Effector memory CD8-positive, alpha-beta T cell (primary cell): Measurements from ENCODE around the gene IL2RA.
A peak's percentile ranks its signal among the peaks of the same experiment; 100 is the strongest.

Experiments
- ATAC-seq: fragments of 150-1000 bp; cut with Tn5 transposase; replicated peaks from 2 replicates; pipeline ENCODE4 v1.10.0; 2021; ENCODE audit warnings: mild to moderate bottlenecking, moderate library complexity
- DNase-seq, 3 experiments: peaks; one replicate each; pipeline ENCODE4 v3.0.0; 2021
- H3K27ac Mint-ChIP-seq, 2 donors: one replicate each; pipeline ENCODE4 v1.8.0; 2022; ENCODE audit warnings: mild to moderate bottlenecking in 2 of 2, mixed read lengths in 2 of 2, moderate library complexity in 2 of 2
- H3K27me3 Mint-ChIP-seq, 2 donors: one replicate each; pipeline ENCODE4 v1.8.0; 2022; ENCODE audit warnings: mixed read lengths in 2 of 2
- H3K36me3 Mint-ChIP-seq: one replicate; pipeline ENCODE4 v1.8.0; 2022; ENCODE audit warnings: mild to moderate bottlenecking, moderate library complexity, mixed read lengths; ENCODE audit not compliant: insufficient read depth
- H3K4me1 Mint-ChIP-seq, 2 donors: one replicate each; pipeline ENCODE4 v1.8.0; 2022; ENCODE audit warnings: low read depth in 2 of 2, mixed read lengths in 2 of 2
- H3K4me3 Mint-ChIP-seq, 2 donors: one replicate each; pipeline ENCODE4 v1.8.0; 2022; ENCODE audit warnings: mild to moderate bottlenecking in 2 of 2, mixed read lengths in 2 of 2, moderate library complexity in 2 of 2
- H3K9me3 Mint-ChIP-seq, 2 donors: one replicate each; pipeline ENCODE4 v1.8.0; 2022; ENCODE audit warnings: mixed read lengths in 2 of 2

IL2RA gene

DNA sequence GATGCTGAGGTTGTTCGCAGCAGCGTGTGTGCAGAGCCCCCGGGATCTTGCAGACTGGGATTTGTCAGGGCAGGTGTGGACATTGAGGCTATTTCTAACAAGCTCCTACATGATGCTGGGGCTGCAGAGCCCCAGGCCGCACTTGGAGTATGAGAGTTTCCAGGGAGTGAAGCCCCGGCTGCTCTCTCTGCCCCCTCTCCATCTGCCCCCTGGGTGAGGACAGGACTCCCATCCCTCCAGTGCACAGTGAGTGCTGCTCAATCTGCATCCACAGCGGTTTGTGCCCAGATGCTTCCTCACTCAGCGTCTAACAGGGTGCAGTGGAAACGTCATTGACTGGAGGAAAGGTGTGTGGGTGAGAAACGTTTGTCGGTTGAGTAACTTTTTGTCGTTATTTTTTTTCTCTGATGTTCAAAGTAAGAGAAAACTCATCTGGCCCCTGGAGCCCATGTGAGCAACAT is 25.3 kb downstream of the IL2RA start:
- Mint-ChIP-seq H3K36me3 (peaks cover 5% of the 10 kb centered on the region), H3K4me1 (peaks cover 29 to 34% of the 10 kb centered on the region in 2 donors), H3K9me3 (no peaks in the 10 kb centered on the region), H3K4me3 (peak overlapping the region in 1 of 2 donors; percentile 24), H3K27ac (peak overlapping the region in 1 of 2 donors; percentile 42), H3K27me3 (no peaks in the 10 kb centered on the region)
- ATAC-seq (peak; percentile 52), DNase-seq (peak in 1 of 3 experiments; percentile 27)

GRCh38 chr10:6035931-6036575 is 26.1 kb downstream of the IL2RA start:
- Mint-ChIP-seq H3K4me1 (peaks cover 29 to 34% of the 10 kb centered on the region in 2 donors), H3K36me3 (peaks cover 5% of the 10 kb centered on the region), H3K4me3 (no peak overlapping the region), H3K27me3 (no peaks in the 10 kb centered on the region), H3K9me3 (peaks cover 0 to under 1% of the 10 kb centered on the region in 2 donors), H3K27ac (no peak overlapping the region)
- DNase-seq: no peak
- no peak for ATAC-seq

- Mint-ChIP-seq H3K9me3 (peaks cover 0 to 7% of the 10 kb centered on the region in 2 donors), H3K27ac (no peak overlapping the region), H3K4me3 (no peak overlapping the region), H3K4me1 (peaks cover 29 to 34% of the 10 kb centered on the region in 2 donors), H3K36me3 (peaks cover 5% of the 10 kb centered on the region), H3K27me3 (no peaks in the 10 kb centered on the region)
- DNase-seq (no peak), ATAC-seq (no peak)
Measured at GRCh38 chr10:6035101-6035834, 26.9 kb downstream of the IL2RA start.

- Mint-ChIP-seq H3K9me3 (peaks cover 0 to 7% of the 10 kb centered on the region in 2 donors), H3K27ac (no peak overlapping the region), H3K27me3 (no peaks in the 10 kb centered on the region), H3K4me1 (peaks cover 26 to 34% of the 10 kb centered on the region in 2 donors), H3K4me3 (no peak overlapping the region), H3K36me3 (peaks cover 5% of the 10 kb centered on the region)
- DNase-seq (no peak), ATAC-seq (no peak)
Measured at GRCh38 chr10:6034371-6034770, 27.8 kb downstream of the IL2RA start.

DNA sequence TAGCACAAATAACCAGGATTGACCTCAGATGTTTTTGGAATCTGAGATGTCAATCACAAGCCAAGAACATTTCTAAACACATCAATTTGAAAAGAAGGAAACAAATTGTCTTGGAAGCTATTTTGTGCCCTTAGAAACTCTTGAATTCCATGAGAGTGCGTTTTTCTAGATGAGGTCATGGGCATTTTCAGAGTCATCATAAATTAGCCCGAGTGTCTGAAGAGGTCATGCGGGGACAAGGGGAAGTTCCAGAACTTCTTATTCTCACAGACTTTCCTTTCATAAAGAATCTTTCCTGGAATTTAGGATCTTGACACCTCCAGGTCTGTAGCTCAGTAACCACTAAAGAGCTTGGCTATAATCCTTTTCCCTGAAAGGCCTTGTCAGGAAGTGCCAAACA is 28.2 kb downstream of the IL2RA start:
- Mint-ChIP-seq H3K27ac (no peak overlapping the region), H3K9me3 (peaks cover 0 to 7% of the 10 kb centered on the region in 2 donors), H3K36me3 (peaks cover 5% of the 10 kb centered on the region), H3K4me3 (no peak overlapping the region), H3K4me1 (peaks cover 22 to 30% of the 10 kb centered on the region in 2 donors), H3K27me3 (no peaks in the 10 kb centered on the region)
- DNase-seq: no peak
- ATAC-seq: no peak

GRCh38 chr10:6030940-6031339 is 31.2 kb downstream of the IL2RA start:
- no peak for DNase-seq
- no peak overlapping the region for H3K4me3 Mint-ChIP-seq
- H3K9me3 Mint-ChIP-seq: peaks cover 0 to 7% of the 10 kb centered on the region in 2 donors
- H3K4me1 Mint-ChIP-seq: peaks cover 0 to 2% of the 10 kb centered on the region in 2 donors
- H3K27me3 Mint-ChIP-seq: peaks cover 0 to 8% of the 10 kb centered on the region in 2 donors
- ATAC-seq: no peak
- H3K36me3 Mint-ChIP-seq: no peaks in the 10 kb centered on the region
- no peak overlapping the region for H3K27ac Mint-ChIP-seq

GRCh38 chr10:6030217-6030616 is 31.9 kb downstream of the IL2RA start:
- Mint-ChIP-seq H3K4me3 (no peak overlapping the region), H3K27ac (no peak overlapping the region), H3K36me3 (peaks cover 2% of the 10 kb centered on the region)

DNA sequence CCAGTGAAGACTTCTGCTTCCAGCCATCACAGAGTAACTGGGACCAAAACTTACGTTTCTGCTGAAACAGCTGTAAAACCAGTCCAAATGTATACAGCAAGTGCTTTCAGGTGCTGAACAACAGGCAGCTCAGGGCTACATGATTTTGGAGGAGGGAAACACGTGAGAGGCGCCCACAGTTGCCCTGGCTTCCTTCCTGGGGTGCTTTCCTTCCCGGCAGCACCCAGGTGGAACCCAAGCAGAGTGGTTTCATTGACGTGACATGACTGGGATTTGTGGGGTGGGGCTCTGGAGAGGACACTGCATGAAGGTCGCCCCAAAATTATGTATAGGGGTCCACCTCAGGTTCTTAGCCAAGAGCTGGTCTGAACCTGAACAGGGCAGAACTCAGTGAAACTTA is 34.2 kb downstream of the IL2RA start:
- no peak overlapping the region for H3K4me3 Mint-ChIP-seq
- H3K4me1 Mint-ChIP-seq: peaks cover 0 to 2% of the 10 kb centered on the region in 2 donors
- peaks cover 0 to 7% of the 10 kb centered on the region in 2 donors for H3K9me3 Mint-ChIP-seq
- no peak overlapping the region for H3K27ac Mint-ChIP-seq
- peaks cover 0 to 8% of the 10 kb centered on the region in 2 donors for H3K27me3 Mint-ChIP-seq
- H3K36me3 Mint-ChIP-seq: peaks cover 2% of the 10 kb centered on the region
- ATAC-seq (no peak), DNase-seq (no peak)

More at GRCh38 chr10:6030217-6030616, 31.9 kb downstream of the IL2RA start:
- DNase-seq (no peak), ATAC-seq (no peak)
- peaks cover 0 to 2% of the 10 kb centered on the region in 2 donors for H3K4me1 Mint-ChIP-seq
- peaks cover 0 to 8% of the 10 kb centered on the region in 2 donors for H3K27me3 Mint-ChIP-seq
- H3K9me3 Mint-ChIP-seq: peaks cover 0 to 7% of the 10 kb centered on the region in 2 donors

GRCh38 chr10:6025683-6026255 is 36.4 kb downstream of the IL2RA start:
- H3K36me3 Mint-ChIP-seq: peaks cover 2% of the 10 kb centered on the region
- H3K27ac Mint-ChIP-seq: no peak overlapping the region
- no peak overlapping the region for H3K4me3 Mint-ChIP-seq
- peaks cover 0 to 4% of the 10 kb centered on the region in 2 donors for H3K9me3 Mint-ChIP-seq
- ATAC-seq: no peak
- peaks cover 0 to 6% of the 10 kb centered on the region in 2 donors for H3K4me1 Mint-ChIP-seq
- no peak for DNase-seq
- peaks cover 0 to 8% of the 10 kb centered on the region in 2 donors for H3K27me3 Mint-ChIP-seq

GRCh38 chr10:6024334-6024682 is 37.9 kb downstream of the IL2RA start:
- H3K4me1 Mint-ChIP-seq: peaks cover 0 to 6% of the 10 kb centered on the region in 2 donors
- peaks cover 2% of the 10 kb centered on the region for H3K36me3 Mint-ChIP-seq
- H3K27ac Mint-ChIP-seq: no peak overlapping the region
- DNase-seq (no peak), ATAC-seq (no peak)
- peaks cover 0 to 8% of the 10 kb centered on the region in 2 donors for H3K27me3 Mint-ChIP-seq
- no peaks in the 10 kb centered on the region for H3K9me3 Mint-ChIP-seq
- H3K4me3 Mint-ChIP-seq: no peak overlapping the region

- H3K9me3 Mint-ChIP-seq: no peaks in the 10 kb centered on the region
- H3K4me3 Mint-ChIP-seq: no peak overlapping the region
- H3K4me1 Mint-ChIP-seq: peaks cover 0 to 6% of the 10 kb centered on the region in 2 donors
- DNase-seq (no peak), ATAC-seq (no peak)
- H3K27me3 Mint-ChIP-seq: peaks cover 0 to 8% of the 10 kb centered on the region in 2 donors
- H3K27ac Mint-ChIP-seq: no peak overlapping the region
- peaks cover 2% of the 10 kb centered on the region for H3K36me3 Mint-ChIP-seq
Measured at GRCh38 chr10:6023661-6024333, 38.4 kb downstream of the IL2RA start.

GRCh38 chr10:6022660-6023059 is 39.5 kb downstream of the IL2RA start:
- ATAC-seq (no peak), DNase-seq (no peak)
- Mint-ChIP-seq H3K27ac (no peak overlapping the region), H3K4me3 (no peak overlapping the region), H3K4me1 (peaks cover 0 to 6% of the 10 kb centered on the region in 2 donors), H3K27me3 (no peaks in the 10 kb centered on the region), H3K9me3 (no peaks in the 10 kb centered on the region), H3K36me3 (peaks cover 2% of the 10 kb centered on the region)

DNA sequence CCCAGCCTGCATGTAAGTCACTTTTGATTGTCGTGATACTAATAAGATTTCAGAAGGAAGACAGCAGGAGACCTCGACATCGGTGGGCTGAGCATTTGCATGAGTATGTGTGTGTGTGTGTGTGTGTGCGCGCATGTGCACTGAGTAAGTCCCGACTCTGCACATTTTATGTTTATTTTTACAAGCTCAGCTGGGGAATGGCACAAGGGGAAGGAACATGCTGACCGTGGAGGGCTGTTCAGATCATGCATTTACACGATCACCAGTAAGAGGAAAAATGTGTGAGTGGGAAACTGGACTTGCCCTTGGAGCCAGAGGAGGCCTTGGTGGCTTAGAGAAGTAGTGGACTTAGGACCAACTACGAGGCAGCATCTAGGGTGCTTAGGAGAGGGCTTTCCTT is 41.3 kb downstream of the IL2RA start:
- Mint-ChIP-seq H3K27ac (no peak overlapping the region), H3K9me3 (no peaks in the 10 kb centered on the region), H3K36me3 (peaks cover 2% of the 10 kb centered on the region), H3K4me1 (peaks cover 0 to 4% of the 10 kb centered on the region in 2 donors), H3K4me3 (no peak overlapping the region), H3K27me3 (no peaks in the 10 kb centered on the region)
- DNase-seq (no peak), ATAC-seq (no peak)
